Dedifferentiated amniotic fluid mesenchymal stem cell (primary cell): ENCODE data around the gene ESPN.

Experiments
- DNase-seq: peaks from one replicate; pipeline ENCODE4 v3.0.0-alpha.2; 2016; ENCODE audit errors: extremely low spot score

The ESPN gene

GRCh38 chr1:6466751-6467150, 42.2 kb downstream of the ESPN start:
- no peak for DNase-seq

- DNase-seq = no peak
These were observed 42.6 kb downstream of the ESPN start for GRCh38 chr1:6467224-6467623.

- no peak for DNase-seq
These were observed 43.4 kb downstream of the ESPN start for GRCh38 chr1:6467744-6468688.

GRCh38 chr1:6468729-6469461, 44.3 kb downstream of the ESPN start:
- DNase-seq = no peak

GRCh38 chr1:6470132-6471085, 45.8 kb downstream of the ESPN start:
- no peak for DNase-seq

- DNase-seq = no peak
These were observed 46.8 kb downstream of the ESPN start for GRCh38 chr1:6471086-6471969.

- no peak for DNase-seq
These were observed 47.4 kb downstream of the ESPN start for GRCh38 chr1:6471970-6472368.

GRCh38 chr1:6472391-6472790, 47.8 kb downstream of the ESPN start:
- DNase-seq = no peak

- DNase-seq = no peak
These were observed 48.6 kb downstream of the ESPN start for GRCh38 chr1:6473156-6473555.

- no peak for DNase-seq
These were observed 49.6 kb downstream of the ESPN start for GRCh38 chr1:6473974-6474814.

- DNase-seq = no peak
These were observed 50.3 kb downstream of the ESPN start for GRCh38 chr1:6474815-6475282.

- no peak for DNase-seq
These were observed 51.0 kb downstream of the ESPN start for GRCh38 chr1:6475381-6476133.

GRCh38 chr1:6476483-6476882, 51.9 kb downstream of the ESPN start:
- no peak for DNase-seq

GRCh38 chr1:6477039-6477820, 52.7 kb downstream of the ESPN start:
- no peak for DNase-seq

GRCh38 chr1:6481820-6482219, 57.2 kb downstream of the ESPN start:
- no peak for DNase-seq

GRCh38 chr1:6483017-6483760, 58.6 kb downstream of the ESPN start:
- no peak for DNase-seq

GRCh38 chr1:6483761-6484117, 59.2 kb downstream of the ESPN start:
- DNase-seq = no peak

- DNase-seq = no peak
These were observed 60.2 kb downstream of the ESPN start for GRCh38 chr1:6484826-6485167.
